ELF-1 (cell line): ENCODE results near the gene SLC22A14.
"Not testable (repeated sequence)": the region's sequence is repeated elsewhere in the genome, so short reads cannot be mapped to it uniquely, and the experiment has no call there.

Source experiments
- DNase-seq: peaks from one replicate; pipeline ENCODE4 v3.0.0-alpha.2; 2016; ENCODE audit warnings: low read depth, low spot score

SLC22A14 gene

DNA sequence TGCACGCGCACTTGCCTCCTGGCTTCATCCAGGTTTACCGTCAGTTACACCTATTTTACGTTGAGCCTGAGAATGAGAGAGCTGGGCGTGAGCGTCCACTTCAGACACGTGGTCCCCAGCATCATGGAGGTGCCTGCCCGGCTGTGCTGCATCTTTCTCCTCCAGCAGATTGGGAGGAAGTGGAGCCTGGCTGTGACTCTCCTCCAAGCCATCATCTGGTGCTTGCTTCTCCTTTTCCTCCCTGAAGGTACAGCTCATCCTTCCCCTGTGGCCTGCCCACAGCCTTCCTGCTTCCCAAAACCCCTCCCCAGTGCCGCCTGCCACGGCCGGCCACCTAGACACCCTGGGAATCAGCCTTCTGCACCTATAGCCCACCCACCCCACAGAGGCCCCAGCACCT, 31.6 kb downstream of the SLC22A14 start:
- DNase-seq = no peak

GRCh38 chr3:38314112-38314763, 32.1 kb downstream of the SLC22A14 start:
- no peak for DNase-seq

GRCh38 chr3:38314764-38315487, 32.8 kb downstream of the SLC22A14 start:
- DNase-seq = no peak

- DNase-seq = peak; percentile 31
Observed at GRCh38 chr3:38315488-38316230, 33.6 kb downstream of the SLC22A14 start.

DNA sequence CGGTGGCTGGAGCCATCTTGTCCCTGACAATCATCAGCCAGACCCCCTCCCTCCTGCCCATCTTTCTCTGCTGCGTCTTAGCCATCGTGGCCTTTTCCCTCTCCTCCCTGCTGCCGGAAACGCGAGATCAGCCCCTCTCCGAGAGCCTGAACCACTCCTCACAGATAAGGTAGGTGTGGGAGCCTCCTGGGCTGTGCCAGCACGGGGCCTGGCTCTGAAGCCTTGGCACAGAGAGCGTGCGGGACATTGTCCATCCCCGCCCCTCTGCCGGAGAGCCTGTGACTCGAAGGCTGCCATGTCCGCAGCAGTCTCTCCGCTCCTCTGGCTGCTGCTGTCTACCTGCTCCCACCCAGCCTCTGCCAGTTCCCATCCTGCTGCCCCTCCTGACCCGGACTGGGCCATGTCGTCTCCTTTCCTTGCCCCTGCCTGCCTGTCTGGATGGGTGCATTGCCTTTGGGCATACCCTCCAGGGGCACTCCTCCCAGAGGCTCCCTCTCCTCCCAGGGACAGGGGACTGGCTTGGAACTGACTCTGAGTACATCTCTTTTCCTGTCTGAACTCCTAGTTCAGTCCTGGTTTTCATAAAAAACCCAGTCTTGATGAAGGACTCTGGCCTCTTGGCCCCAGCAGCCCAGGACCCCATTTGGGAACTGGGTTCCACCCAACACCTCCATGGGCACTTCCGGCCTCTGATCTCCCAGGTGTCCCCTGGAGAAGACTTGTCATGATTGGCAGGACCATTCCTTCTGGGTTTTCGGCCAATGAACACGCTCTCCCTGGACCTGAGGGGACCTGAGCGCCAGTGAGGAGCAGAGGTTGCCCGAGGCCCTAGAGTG, 34.5 kb downstream of the SLC22A14 start:
- no peak for DNase-seq

GRCh38 chr3:38317192-38317759, 35.2 kb downstream of the SLC22A14 start:
- DNase-seq = no peak

DNA sequence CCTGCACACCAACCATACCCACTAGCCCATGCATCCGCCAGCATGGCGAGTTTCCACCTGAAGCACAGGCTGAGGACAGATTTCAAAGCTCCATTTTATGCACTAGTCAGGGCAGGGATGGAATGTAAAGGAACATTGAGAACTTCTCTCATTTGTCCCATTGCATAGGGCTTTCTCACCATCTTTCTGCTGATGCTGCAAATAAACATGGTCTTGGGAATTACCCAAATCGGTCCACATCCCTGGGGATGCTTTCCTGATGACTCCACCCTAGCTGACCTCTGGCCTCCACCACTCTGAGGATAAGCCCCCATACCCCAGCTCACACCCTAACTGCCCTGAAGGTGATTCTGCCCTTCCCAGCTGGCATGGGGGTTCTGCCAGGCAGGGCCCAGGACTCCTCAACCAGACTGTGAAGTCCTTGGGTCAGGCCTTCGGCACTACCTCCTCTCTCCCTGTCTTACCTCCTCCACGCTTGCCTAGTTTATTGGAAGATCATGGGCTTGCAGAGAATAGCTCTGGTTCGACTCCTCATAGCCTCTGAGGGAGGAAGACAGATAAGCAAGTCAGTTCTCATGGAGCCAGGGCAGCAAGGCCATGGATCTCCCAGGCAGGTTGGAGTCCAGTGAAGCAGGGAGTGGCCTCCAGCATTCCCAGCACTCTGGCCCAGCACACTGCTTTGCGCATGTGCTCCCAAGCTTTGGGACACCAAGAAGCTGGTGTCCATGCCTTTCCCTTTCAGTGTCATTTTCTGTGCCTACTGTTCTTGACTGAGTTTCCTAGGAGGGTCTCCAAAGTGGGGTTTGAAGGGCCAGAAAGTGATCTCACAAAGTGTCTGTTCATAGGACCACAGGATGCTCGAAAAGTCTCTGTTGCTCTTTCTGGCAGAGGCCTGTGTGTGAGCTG, 36.9 kb downstream of the SLC22A14 start:
- DNase-seq = no peak

- DNase-seq = not testable (repeated sequence)
Observed at GRCh38 chr3:38320638-38321037, 38.5 kb downstream of the SLC22A14 start.

- no peak for DNase-seq
Observed at GRCh38 chr3:38323060-38323459, 41.0 kb downstream of the SLC22A14 start.

DNA sequence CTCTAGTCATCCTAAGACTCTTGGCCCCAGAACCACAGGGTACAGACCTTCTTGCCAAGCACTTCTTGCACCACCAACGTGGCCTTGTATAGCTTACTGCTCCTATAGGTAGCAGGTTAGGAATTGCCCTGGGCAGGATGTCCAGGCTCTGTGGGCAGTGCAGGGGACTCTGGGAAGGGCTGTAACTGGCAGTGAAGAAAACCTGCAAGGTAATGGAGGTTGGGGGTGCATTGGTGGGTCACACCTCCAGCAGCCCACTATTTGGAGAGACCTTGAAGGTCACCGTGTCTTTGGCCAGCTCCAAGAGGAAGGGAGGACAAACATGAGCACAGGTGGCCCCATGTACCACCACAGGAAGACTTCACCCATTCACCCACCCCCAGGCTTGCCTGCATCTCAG, 43.2 kb downstream of the SLC22A14 start:
- DNase-seq = no peak

- DNase-seq = no peak
Observed at GRCh38 chr3:38327335-38328009, 45.4 kb downstream of the SLC22A14 start.

DNA sequence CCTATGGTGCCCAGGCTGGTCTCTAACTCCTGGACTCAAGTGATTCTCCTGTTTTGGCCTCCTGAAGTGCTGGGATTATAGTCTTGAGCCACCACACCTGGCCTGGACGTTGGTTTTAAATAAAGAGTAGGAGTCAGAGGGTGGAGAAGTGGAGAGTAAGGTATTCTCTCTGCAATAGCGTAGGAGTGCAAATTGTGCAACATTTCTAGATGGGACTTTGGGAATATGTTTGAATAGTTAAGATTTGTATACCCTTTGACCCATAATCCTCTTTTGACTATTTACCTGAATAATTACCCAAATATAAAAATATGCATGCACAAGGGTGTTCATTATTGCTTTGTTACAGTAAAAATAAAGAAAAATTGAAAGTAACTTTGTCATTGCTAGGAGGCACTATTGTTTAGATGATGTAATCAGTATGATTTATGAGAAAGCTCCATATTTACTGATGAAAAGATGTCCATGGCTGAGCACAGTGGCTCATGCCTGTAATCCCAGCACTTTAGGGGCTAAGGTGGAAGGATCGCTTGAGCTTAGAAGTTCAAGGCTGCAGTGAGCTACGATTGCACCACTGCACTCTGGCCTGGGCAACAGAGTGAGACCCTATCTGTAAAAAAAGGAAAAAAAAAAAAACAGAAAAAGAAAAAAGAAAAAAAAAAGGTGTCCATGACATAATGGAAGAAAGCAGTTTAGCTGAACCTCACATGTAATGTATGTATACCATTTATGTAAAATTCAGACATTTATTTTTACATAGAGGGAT, 49.3 kb downstream of the SLC22A14 start:
- no peak for DNase-seq

DNA sequence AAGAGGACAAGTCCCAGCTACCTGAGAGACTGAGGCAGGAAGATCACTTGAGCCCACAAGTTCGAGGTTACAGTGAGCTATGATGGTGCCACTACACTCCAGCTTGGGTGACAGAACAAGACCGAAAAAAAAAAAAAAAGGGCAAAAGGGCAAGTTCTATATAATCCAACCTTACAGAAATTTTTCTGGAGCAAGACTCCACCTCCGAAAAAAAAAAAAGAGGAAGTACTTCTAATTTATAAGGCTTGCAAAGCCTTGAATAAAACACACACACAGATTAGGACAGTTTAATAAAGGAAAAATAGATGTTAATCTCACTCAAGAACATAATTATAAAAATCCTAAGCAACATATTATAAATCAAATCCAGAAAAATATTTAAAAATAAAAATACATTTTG, 50.1 kb downstream of the SLC22A14 start:
- no peak for DNase-seq

- no peak for DNase-seq
Observed at GRCh38 chr3:38334142-38335055, 52.3 kb downstream of the SLC22A14 start.

GRCh38 chr3:38335263-38335662, 53.2 kb downstream of the SLC22A14 start:
- DNase-seq = no peak

DNA sequence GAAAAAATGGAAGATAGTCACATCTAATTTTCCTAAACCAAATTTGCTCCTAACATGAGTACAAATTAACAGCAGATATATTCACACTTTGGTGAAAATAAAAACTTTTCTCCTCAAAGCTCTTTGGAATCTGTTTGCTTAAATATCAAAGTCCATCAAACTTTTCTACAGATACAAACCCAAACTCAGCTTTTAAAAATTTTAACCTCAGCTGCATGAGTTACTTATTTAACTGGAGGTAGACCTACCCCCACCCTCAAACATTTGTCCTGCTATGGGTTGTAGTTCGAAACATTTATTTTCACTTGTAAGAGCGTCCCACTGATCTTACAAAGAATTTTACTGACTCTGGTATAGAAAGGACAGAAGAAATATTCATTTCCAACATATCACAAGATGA, 55.6 kb downstream of the SLC22A14 start:
- no peak for DNase-seq

- no peak for DNase-seq
Observed at GRCh38 chr3:38343797-38344594, 61.9 kb downstream of the SLC22A14 start.
